NCI-H446 treated with DMSO at 0.1 percent for 48 hours (cell line): ENCODE data around the gene FLYWCH2.
"Not testable (repeated sequence)": the region's sequence is repeated elsewhere in the genome, so short reads cannot be mapped to it uniquely, and the experiment has no call there.

Source experiments
- DNase-seq: peaks from one replicate; lab custom pipeline; 2025; lab: John Stamatoyannopoulos, UW

FLYWCH2 gene

DNA sequence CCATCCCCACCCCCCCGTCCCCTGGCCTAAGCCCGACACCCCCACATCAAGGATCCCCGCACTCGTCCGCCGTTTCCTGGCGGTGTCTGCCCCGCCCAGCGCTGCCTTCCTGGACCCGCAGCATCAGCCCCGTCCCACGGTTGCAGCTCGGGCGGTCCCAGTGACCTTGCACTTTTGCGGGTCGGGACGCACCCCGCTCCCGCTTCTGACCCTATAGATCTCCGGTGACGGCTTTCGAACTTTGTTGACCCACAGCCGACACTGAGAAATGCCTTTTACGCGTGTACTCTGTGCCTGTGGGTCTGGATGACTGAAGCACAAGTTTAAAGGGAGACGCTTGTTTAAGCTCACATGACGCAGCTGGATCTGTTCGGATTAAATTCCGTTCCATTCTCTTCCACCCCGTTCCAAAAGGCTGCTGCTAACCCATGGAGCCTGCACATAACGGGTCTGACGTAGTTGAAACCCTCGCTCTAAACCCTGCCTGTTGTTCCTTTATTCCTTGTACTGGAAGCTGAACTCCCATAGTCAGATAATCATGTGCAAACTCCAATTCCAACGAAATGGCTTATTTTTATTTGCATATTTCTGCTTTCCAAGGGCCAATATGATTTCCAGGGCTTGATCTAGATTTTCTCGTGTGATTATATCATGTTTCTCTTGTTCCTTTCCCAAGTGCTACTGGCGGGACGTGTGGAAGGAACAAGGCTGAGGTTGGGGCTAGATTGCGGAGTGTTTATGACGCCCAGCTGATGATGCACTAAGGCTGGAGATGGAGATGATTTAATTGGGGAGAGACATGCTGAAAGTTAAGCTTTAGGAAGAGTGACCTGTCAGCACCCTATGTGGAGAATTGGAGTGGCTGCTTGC, 29.6 kb downstream of the FLYWCH2 start:
- DNase-seq: no peak

DNA sequence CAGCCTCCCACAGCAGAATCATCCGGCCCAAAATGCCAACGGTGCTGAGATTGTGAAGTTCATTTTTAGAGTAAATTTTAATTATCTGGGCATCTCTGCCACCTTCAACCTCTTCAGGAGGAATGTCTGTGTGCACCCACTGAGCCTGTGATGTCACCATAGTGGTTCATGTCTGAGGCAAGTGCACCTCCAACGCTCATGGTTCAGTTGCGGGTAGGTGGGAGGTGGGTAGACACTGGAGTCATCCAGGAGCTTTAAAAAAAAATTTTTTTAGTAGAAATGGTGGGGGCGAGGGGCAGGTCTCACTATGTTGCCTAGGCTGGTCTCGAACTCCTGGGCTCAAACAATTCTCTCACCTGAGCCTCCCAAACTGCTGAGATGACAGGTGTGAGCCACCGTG, 30.6 kb downstream of the FLYWCH2 start:
- no peak for DNase-seq

DNA sequence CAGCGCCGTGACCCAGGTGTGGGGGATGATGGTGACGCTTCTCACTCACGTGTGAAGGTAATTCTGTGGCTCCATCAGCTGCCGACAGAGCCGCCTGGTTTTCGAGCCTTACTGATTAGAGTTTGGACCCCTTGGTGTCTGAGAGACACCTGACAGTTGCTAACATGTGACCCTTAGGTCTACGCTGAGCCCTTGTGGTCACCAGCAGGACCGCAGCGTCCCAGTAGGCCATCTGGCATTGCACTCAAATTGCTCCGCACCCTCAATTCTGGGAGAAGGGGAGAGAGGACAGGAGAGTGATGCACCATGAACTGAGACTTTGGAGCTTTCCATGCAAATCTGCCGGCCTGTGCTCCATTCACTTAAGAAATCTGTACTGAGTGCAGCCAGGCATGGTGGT, 31.2 kb downstream of the FLYWCH2 start:
- DNase-seq: no peak

DNA sequence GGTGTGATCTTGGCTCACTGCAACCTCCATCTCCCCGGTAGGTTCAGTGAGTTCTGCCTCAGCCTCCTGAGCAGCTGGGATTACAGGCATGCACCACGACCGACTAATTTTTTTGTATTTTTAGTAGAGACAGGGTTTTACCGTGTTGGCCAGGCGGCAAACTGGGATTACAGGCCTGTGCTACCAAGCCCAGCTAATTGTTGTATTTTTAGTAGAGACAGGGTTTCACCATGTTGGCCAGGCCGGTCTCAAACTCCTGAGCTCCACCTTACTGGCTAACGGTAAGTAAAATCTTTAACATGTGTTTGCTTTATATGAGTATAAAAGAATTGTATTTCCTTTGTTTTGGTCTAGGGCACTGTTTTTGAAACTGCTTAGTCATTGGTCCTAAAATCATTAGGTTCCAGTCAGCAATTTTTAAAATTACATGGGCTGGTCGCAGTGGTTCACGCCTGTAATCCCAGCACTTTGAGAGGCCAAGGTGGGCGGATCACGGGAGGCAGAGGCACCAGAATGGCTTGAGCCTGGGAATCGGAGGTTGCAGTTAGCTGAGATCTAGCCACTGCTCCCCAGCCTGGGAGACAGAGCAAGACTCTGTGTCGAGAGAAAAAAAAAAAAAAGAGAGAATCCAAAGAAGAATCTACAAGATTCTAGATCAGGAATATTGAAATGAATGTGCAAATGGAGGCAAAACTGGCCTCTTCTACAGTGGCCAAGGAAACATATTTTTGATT, 32.3 kb downstream of the FLYWCH2 start:
- DNase-seq: no peak

DNA sequence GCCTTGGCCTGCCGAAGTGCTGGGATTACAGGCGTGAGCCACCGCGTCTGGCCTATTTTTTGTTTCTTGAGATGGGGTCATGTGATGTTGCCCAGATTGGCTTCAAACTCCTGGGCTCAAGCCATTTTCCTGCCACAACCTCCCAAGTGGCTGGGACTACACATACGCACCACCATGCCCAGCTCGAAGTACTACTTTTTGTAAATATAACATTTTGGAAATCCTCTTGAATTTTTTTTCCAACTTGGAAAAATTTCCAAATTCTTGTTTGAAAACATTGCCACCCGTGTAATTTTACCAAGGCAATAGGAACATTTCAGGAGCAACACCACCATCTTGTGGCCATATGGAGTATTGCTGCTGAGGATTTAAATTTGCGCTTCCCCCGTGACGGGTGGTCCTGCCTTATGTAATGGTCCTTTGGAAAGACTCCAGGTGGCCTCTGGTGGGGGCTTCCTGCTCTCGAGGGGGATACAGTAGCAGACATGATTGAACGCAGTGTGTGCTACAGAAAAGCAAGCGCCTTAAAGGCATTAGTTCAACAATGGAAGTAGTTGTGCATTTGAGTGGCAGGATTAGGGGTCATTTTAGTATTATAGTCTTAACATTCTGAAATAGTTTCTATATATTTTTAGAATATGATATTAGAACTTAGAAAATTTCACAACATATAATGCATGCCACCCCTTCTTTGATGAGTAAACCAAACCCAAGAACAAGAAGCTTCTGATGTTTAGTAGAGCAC, 36.7 kb downstream of the FLYWCH2 start:
- peak; percentile 24 for DNase-seq

DNA sequence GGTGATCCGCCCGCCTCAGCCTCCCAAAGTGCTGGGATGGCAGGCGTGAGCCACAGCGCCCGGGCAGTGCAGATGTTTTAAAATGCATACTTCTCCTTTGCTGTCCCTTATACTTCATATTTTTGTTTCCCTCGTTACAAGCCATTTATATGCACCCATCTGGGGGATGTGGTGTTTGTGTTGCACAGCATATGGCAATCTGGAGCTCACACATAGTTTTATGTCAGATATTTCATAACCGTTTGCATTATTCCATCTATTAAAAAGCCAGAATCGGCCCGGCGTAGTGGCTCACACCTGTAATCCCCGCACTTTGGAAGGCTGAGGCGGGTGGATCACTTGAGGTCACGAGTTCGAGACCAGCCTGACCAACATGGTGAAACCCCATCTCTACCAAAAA, 40.5 kb downstream of the FLYWCH2 start:
- no peak for DNase-seq

DNA sequence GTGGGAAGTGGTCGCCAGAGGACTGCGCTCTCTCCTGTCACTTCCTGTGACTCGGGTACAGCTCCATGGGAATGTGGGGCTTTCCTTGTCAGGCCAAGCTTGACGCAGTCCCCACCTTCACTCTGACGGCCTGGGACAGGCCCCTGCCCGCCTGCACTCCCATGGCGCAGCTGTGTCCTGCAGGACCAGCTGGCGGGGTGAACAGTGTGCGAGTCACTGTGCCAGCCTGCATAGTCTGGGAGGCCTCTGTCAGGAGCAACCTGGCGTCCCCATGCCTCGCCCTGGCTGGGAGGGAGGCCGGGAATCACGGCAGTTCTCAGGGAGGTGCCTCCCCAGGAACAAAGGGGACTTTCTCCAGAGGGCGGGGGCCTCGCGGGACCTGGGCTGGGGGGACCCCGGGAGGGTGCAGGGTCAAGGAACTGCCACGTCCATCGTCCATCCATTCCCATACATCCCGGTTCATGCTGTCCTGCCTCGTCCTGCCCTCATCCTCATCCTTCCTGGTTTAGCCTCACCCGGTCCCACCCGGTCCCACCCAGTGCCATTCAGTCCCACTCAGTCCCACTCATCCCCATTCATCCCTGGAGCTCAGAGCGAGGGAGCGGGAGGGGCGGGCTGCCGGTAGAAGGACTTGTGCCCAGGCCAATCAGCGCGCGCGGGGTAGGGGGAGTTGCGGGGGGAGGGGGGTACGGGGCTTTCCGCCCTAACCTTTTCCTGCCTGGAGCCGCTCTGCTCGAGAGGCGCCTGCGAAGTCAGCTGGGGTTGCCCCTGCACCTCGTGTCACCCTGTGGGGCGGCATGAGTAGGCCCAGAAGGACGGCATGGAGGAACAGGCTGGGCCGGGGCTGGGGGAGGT, 42.1 kb downstream of the FLYWCH2 start:
- DNase-seq: no peak

DNA sequence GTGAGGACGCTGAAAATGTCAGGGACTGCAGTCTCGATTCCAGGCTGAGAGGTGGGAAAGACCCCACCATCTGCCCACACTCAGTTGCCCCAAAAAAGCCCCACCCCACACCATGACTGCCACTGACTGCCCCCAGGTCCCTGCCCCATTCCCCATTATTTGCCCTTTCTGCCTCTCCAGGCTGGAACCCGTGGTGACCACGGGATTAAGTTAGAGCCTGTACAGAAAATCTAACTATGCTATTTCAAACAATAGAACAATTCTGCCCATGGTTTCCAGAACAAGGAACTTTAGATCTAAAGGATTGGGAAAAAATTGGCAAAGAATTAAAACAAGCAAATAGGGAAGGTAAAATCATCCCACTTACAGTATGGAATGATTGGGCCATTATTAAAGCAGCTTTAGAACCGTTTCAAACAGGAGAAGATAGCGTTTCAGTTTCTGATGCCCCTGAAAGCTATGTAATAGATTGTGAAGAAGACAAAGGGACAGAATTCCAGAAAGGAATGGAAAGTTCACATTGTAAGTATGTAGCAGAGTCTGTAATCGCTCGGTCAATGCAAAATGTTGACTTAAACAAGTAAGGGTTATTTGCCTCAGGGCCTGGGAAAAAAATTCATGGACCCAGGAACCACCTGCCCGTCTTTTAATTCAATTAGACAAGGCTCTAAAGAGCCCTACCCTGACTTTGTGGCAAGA, 43.1 kb downstream of the FLYWCH2 start:
- DNase-seq: no peak

DNA sequence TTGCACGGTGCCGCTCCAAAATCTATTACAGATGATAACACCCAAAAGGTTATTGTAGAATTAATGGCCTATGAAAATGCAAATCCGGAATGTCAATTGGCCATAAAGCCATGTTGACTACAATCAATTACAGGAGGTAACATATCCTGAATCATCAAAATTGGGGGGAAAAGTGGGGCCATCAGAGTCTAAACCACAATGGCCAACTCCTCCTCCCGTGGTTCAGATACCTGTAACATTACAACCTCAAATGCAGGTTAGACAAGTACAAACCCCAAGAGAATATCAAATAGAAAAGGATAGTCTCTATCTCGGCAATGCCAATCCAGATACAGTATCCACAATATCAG, 43.6 kb downstream of the FLYWCH2 start:
- no peak for DNase-seq

DNA sequence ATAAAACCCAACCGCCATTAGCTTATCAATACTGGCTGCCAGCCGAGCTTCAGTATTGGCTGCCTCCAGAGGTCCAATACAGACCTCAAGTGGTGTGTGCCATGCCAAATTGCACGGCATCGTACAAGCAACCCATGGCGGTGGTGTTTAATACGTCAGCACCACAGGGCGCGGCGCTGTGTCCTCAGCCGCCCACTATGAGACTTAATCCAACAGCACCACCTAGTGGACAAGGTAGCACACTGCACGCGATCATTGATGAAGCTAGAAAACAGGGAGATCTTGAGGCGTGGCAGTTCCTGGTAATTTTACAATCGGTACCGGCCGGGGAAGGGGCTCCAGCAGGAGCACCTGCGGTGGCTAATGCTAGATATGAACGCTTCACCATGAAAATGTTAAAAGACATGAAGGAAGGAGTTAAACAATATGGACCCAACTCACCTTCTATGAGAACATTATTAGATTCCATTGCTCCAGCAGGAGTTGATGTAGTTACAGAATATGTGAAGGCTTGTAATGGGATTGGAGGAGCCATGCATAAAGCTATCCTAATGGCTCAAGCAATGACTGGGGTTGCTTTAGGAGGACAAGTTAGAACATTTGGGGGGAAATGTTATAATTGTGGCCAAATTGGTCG, 44.1 kb downstream of the FLYWCH2 start:
- DNase-seq: peak; percentile 63

DNA sequence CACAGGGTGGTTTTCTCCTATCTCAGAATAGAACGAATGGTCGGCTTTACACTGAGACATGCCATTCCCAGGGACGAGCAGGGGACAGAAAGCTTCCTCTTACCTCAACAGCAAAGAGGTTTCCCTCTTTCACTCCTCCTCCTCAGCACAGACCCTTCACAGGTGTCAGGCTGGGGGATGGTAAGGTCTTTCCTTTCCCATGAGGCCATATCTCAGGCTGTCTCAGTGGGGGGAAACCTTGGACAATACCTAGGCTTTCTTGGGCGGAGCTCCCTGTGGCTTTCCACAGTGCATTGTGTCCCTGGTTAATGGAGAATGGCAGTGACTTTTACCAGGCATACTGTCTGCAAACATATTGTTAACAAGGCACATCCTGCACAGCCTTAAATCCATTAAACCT, 45.1 kb downstream of the FLYWCH2 start:
- not testable (repeated sequence) for DNase-seq

DNA sequence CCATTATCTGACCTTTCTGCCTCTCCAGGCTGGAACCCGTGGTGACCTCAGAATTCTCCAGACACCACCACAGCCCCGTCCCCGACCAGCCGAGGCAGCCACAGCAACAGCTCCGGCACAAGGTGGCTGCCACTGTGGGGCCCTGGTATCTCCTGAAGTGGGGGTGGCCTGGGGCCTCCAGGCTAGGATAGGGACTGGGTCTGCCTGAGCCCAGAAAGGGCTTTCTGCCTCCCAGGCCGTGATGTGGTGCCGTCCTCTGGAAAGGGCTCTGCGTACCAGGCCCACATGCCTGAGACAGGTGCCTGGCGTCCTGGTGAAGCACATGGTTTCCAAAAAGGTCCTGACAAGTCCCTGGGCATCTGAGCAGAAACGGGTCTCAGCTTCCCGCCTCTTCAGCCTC, 45.8 kb downstream of the FLYWCH2 start:
- DNase-seq: no peak

DNA sequence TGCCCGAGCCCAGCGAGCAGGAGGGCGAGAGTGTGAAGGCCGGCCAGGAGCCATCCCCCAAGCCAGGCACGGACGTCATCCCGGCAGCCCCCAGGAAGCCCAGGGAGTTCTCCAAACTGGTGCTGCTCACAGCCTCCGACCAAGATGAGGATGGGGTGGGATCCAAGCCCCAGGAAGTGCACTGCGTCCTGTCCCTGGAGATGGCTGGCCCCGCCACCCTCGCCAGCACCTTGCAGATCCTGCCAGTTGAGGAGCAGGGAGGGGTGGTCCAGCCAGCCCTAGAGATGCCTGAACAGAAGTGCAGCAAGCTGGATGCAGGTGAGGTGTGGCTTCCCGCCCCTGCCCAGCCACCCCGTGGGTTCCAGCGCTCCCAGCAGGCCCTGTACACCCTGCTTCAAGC, 46.7 kb downstream of the FLYWCH2 start:
- DNase-seq: no peak

DNA sequence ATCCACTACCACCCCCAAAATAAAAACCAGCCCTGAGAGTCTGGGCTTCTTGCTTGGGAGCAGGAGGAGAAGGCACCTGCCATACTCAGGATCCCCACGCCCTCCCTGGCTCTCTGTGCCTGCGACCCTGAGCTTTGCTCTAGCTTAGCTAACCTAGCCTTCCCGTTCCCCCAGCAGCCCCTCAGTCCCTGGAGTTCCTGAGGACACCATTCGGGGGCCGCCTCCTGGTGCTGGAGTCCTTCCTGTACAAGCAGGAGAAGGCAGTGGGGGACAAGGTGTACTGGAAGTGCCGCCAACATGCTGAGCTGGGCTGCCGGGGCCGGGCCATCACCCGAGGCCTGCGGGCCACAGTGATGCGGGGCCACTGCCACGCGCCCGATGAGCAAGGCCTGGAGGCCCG, 47.2 kb downstream of the FLYWCH2 start:
- no peak for DNase-seq

DNA sequence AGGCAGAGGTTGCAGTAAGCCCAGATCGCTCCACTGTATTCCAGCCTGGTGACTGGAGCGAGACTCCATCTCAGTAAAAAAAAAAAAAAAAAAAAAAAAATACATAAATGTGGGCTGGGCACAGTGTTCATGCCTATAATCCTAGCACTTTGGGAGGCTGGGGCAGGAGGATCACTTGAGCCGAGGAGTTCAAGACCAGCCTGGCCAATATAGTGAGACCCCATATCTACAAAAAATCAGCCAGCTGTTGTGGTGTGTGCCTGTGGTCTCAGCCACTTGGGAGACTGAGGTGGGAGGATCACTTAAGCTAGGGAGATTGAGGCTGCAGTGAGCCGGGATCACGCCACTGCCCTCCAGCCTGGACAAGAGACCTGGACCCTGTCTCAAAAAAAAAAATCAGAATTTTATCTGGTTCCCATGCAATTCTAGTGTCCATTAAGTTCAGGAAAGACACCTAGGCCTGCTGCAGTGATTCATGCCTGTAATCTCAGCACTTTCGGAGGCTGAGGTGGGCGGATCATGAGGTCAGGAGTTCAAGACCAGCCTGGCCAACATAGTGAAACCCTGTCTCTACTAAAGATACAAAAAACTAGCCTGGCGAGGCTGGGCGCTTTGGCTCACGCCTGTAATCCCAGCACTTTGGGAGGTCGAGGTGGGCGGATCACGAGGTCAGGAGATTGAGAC, 48.4 kb downstream of the FLYWCH2 start:
- DNase-seq: not testable (repeated sequence)

DNA sequence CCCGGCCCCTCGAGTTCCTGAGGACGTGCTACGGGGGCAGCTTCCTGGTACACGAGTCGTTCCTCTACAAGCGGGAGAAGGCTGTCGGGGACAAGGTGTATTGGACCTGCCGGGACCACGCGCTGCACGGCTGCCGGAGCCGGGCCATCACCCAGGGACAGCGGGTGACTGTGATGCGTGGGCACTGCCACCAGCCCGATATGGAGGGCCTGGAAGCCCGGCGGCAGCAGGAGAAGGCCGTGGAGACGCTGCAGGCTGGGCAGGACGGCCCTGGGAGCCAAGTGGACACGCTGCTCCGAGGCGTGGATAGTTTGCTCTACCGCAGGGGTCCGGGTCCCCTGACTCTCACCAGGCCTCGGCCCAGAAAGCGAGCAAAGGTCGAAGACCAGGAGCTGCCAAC, 50.1 kb downstream of the FLYWCH2 start:
- no peak for DNase-seq

DNA sequence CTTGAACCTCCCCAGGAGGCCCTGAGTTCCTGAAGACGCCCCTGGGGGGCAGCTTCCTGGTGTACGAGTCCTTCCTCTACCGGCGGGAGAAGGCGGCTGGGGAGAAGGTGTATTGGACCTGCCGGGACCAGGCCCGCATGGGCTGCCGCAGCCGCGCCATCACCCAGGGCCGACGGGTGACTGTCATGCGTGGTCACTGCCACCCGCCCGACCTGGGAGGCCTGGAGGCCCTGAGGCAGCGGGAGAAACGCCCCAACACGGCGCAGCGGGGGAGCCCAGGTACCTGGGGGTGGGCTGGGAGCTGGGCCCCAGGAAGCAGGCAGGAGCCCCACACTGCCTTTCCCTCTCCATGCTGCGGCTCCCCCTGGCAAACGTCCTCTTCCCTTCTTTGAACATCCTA, 50.7 kb downstream of the FLYWCH2 start:
- no peak for DNase-seq

DNA sequence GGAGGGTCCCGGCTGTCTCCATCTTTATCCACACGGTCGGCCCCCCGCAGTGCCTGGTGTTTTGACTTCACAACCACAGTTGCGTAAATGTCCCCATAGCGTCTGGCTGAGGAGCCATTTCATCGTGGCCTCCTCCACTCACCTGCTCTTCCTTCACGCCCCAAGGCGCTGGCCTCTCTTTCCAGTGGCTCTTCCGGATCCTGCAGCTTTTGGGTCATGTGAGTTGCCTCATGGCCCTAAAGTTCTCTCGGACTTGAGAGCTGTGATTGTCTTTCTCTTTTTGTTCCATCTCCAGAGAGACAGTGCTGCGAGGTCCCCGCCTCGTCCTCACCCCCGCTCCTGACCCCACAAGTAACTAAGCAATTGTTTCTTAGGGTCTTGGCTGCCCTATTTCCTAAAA, 51.4 kb downstream of the FLYWCH2 start:
- no peak for DNase-seq

DNA sequence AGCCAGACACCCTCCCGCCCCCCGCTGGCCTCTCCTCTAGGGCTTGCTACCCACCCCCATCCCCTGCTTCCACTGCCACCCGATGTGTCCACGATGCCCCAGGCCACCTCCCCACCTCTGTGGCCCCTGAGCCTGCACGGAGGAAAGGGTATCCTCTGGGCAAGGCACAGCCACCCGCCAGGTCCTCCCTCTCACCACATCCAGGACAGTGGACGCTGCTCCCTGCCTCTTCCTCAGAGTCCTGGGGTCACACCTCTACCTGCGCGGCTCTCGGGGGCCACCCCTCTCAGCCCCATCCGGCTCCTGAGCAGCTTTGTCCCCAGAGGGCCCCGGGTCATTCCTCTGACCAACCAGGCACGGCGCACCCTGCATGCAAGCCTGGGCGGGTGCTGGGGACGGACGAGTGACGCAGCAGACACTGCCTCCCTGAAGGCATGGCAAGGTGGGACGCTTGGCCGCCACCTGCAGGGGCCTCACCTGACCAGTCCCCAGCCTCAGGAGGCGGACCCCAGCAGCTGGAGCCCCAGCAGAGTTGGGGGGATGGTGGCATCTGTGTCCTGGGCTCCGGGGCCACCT, 53.5 kb downstream of the FLYWCH2 start:
- DNase-seq: no peak

DNA sequence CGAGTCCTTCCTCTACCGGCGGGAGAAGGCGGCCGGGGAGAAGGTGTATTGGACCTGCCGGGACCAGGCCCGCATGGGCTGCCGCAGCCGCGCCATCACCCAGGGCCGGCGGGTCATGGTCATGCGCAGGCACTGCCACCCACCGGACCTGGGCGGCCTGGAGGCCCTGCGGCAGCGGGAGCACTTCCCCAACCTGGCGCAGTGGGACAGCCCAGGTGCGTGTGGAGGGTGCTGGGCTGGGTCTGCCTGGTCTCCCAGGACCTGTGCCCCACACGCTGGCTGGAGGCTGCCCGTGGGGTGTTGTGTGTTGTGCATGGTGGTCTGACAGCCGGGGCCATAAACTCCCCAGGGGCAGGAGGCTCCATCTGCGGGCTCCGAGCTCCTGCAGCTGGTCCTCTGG, 54.2 kb downstream of the FLYWCH2 start:
- no peak for DNase-seq
